Nephron progenitor cell (in vitro differentiated cells): ENCODE measurements around the gene MEIOB.

Source experiments
- DNase-seq: peaks from one replicate; pipeline ENCODE4 v3.0.0; 2021
- H3K27ac Mint-ChIP-seq: 2 replicates; pipeline ENCODE4 v1.8.0; 2021; ENCODE audit warnings: mild to moderate bottlenecking, moderate library complexity, mixed read lengths
- H3K27me3 Mint-ChIP-seq: 2 replicates; pipeline ENCODE4 v1.8.0; 2021; ENCODE audit warnings: mild to moderate bottlenecking, low read depth, mixed read lengths; ENCODE audit not compliant: poor library complexity
- H3K36me3 Mint-ChIP-seq: 2 replicates; pipeline ENCODE4 v1.8.0; 2021; ENCODE audit warnings: low read depth, mixed read lengths
- H3K4me1 Mint-ChIP-seq: 2 replicates; pipeline ENCODE4 v1.8.0; 2021; ENCODE audit warnings: mixed read lengths
- H3K4me3 Mint-ChIP-seq: 2 replicates; pipeline ENCODE4 v1.8.0; 2021; ENCODE audit warnings: mild to moderate bottlenecking, moderate library complexity, mixed read lengths
- H3K9me3 Mint-ChIP-seq: 2 replicates; pipeline ENCODE4 v1.8.0; 2021; ENCODE audit warnings: mild to moderate bottlenecking, moderate library complexity, mixed read lengths
- CTCF ChIP-seq: fragments of 200-600 bp; sonication (generic); IDR thresholded peaks from 2 replicates; pipeline ENCODE4 v1.5.0; 2021; ENCODE audit warnings: antibody characterized with exemption

MEIOB gene

GRCh38 chr16:1786242-1787055 is 85.5 kb downstream of the MEIOB start:
- H3K4me3 Mint-ChIP-seq: no peak overlapping the region
- H3K36me3 Mint-ChIP-seq: peaks cover 4% of the 10 kb centered on the region
- peak; percentile 3 for DNase-seq
- TF ChIP-seq CTCF: no peak
- H3K27ac Mint-ChIP-seq: no peak overlapping the region
- peaks cover 22% of the 10 kb centered on the region for H3K4me1 Mint-ChIP-seq
- no peaks in the 10 kb centered on the region for H3K9me3 Mint-ChIP-seq
- no peaks in the 10 kb centered on the region for H3K27me3 Mint-ChIP-seq

- peaks cover 4% of the 10 kb centered on the region for H3K36me3 Mint-ChIP-seq
- no peaks in the 10 kb centered on the region for H3K9me3 Mint-ChIP-seq
- peaks cover 27% of the 10 kb centered on the region for H3K4me1 Mint-ChIP-seq
- H3K27ac Mint-ChIP-seq: no peak overlapping the region
- H3K27me3 Mint-ChIP-seq: no peaks in the 10 kb centered on the region
- no peak for TF ChIP-seq CTCF
- no peak overlapping the region for H3K4me3 Mint-ChIP-seq
- DNase-seq: no peak
Measured at GRCh38 chr16:1785846-1786170, 86.2 kb downstream of the MEIOB start.

GRCh38 chr16:1784977-1785845 is 86.8 kb downstream of the MEIOB start:
- Mint-ChIP-seq H3K4me3 (peak overlapping the region; percentile 68), H3K9me3 (no peaks in the 10 kb centered on the region), H3K27ac (no peak overlapping the region)

More at GRCh38 chr16:1784977-1785845, 86.8 kb downstream of the MEIOB start:
- peaks cover 27% of the 10 kb centered on the region for H3K4me1 Mint-ChIP-seq
- no peak for TF ChIP-seq CTCF
- DNase-seq: peak; percentile 3
- peaks cover 4% of the 10 kb centered on the region for H3K36me3 Mint-ChIP-seq
- H3K27me3 Mint-ChIP-seq: no peaks in the 10 kb centered on the region
